GM23338 (cell line): ENCODE results near the gene PPP1CB. TPM values are rescaled to one million over a fixed set of nuclear protein-coding genes. Genes with fewer than 3 reads are reported as not detected.

ENCODE experiments used
- ATAC-seq: fragments of 200-7000 bp; cut with Tn5 transposase; 3 replicates; pipeline ENCODE4 v1.9.1; 2020
- DNase-seq: peaks from one replicate; pipeline ENCODE4 v3.0.0-alpha.2; 2015; ENCODE audit warnings: low spot score
- H2AFZ ChIP-seq: fragments of 200-600 bp; sonication (generic); 2 replicates; pipeline ENCODE4 v1.8.0; 2016; ENCODE audit warnings: antibody characterized with exemption, mild to moderate bottlenecking, moderate library complexity
- H3F3A ChIP-seq: fragments of 200-600 bp; sonication (generic); replicated peaks from 2 replicates; pipeline ENCODE4 v1.8.0; 2017; ENCODE audit warnings: antibody characterized with exemption, mixed run types, low read depth
- H3K27ac ChIP-seq: fragments of 200-600 bp; sonication (generic); 2 replicates; pipeline ENCODE4 v1.6.1; 2016; ENCODE audit warnings: low read depth
- H3K27me3 ChIP-seq: fragments of 200-600 bp; sonication (generic); 2 replicates; pipeline ENCODE4 v1.8.0; 2016; ENCODE audit warnings: mild to moderate bottlenecking, mixed run types, moderate library complexity; ENCODE audit not compliant: insufficient read depth
- H3K36me3 ChIP-seq: fragments of 200-600 bp; sonication (generic); 2 replicates; pipeline ENCODE4 v1.8.0; 2016; ENCODE audit warnings: mild to moderate bottlenecking; ENCODE audit not compliant: insufficient read depth
- H3K4me1 ChIP-seq: fragments of 200-600 bp; sonication (generic); 2 replicates; pipeline ENCODE4 v1.8.0; 2016; ENCODE audit warnings: mild to moderate bottlenecking, moderate library complexity; ENCODE audit not compliant: insufficient read depth
- H3K4me2 ChIP-seq: fragments of 200-600 bp; sonication (generic); 2 replicates; pipeline ENCODE4 v1.7.1; 2017; ENCODE audit warnings: mixed run types
- H3K4me3 ChIP-seq: fragments of 200-600 bp; sonication (generic); 2 replicates; pipeline ENCODE4 v1.6.1; 2016; ENCODE audit warnings: mixed run types
- H3K79me2 ChIP-seq: fragments of 200-600 bp; sonication (generic); replicated peaks from 2 replicates; pipeline ENCODE4 v1.8.0; 2017; ENCODE audit warnings: mild to moderate bottlenecking; ENCODE audit not compliant: insufficient read depth
- H3K9me2 ChIP-seq: fragments of 200-600 bp; sonication (generic); 2 replicates; pipeline ENCODE4 v1.8.0; 2017; ENCODE audit not compliant: insufficient read depth
- H4K20me1 ChIP-seq: fragments of 200-600 bp; sonication (generic); replicated peaks from 2 replicates; pipeline ENCODE4 v1.8.0; 2017; ENCODE audit warnings: mild to moderate bottlenecking; ENCODE audit not compliant: insufficient read depth
- H3K27ac Mint-ChIP-seq: 2 replicates; pipeline ENCODE4 v1.8.0; 2020; ENCODE audit warnings: inconsistent platforms, mild to moderate bottlenecking, moderate library complexity, mixed read lengths
- H3K27me3 Mint-ChIP-seq: 3 replicates; pipeline ENCODE4 v1.8.0; 2022; ENCODE audit warnings: low read depth, mild to moderate bottlenecking, moderate library complexity, mixed read lengths, inconsistent platforms; ENCODE audit not compliant: insufficient read depth, poor library complexity
- H3K36me3 Mint-ChIP-seq: 3 replicates; pipeline ENCODE4 v1.8.0; 2021; ENCODE audit warnings: low read depth, mild to moderate bottlenecking, inconsistent platforms, moderate library complexity, mixed read lengths
- H3K4me1 Mint-ChIP-seq: 3 replicates; pipeline ENCODE4 v1.8.0; 2020; ENCODE audit warnings: mild to moderate bottlenecking, inconsistent platforms, mixed read lengths
- H3K4me3 Mint-ChIP-seq: 3 replicates; pipeline ENCODE4 v1.8.0; 2021; ENCODE audit warnings: moderate library complexity, mild to moderate bottlenecking, inconsistent platforms, mixed read lengths
- H3K9me3 Mint-ChIP-seq: 3 replicates; pipeline ENCODE4 v1.8.0; 2020; ENCODE audit warnings: moderate library complexity, mild to moderate bottlenecking, inconsistent platforms, mixed read lengths
- EZH2 ChIP-seq: fragments of 200-600 bp; sonication (generic); IDR thresholded peaks from one replicate; pipeline ENCODE4 v1.8.0; 2017; ENCODE audit warnings: antibody characterized with exemption, mild to moderate bottlenecking, low read depth; ENCODE audit not compliant: unreplicated experiment
- EZH2phosphoT487 ChIP-seq: fragments of 200-600 bp; sonication (generic); IDR thresholded peaks from one replicate; pipeline ENCODE4 v1.8.1; 2018; ENCODE audit warnings: antibody characterized with exemption; ENCODE audit not compliant: unreplicated experiment
- JUNB ChIP-seq: IDR thresholded peaks from one replicate; pipeline ENCODE4 v1.6.1; 2016; ENCODE audit warnings: antibody characterized with exemption; ENCODE audit not compliant: unreplicated experiment
- NANOG ChIP-seq: IDR thresholded peaks from 2 replicates; pipeline ENCODE4 v1.6.1; 2016; ENCODE audit warnings: antibody characterized with exemption, borderline replicate concordance
- POLR2AphosphoS5 ChIP-seq: IDR thresholded peaks from 2 replicates; pipeline ENCODE4 v1.6.1; 2016; ENCODE audit warnings: antibody characterized with exemption, low read depth
- STAT1 ChIP-seq: IDR thresholded peaks from one replicate; pipeline ENCODE4 v1.6.1; 2016; ENCODE audit warnings: antibody characterized with exemption; ENCODE audit not compliant: unreplicated experiment
- ZNF114 ChIP-seq: fragments of 250-450 bp; sonication (Bioruptor Pico); IDR thresholded peaks from 2 replicates; pipeline ENCODE4 v1.5.0; 2020; ENCODE audit warnings: mild to moderate bottlenecking, moderate library complexity
- ZNF331 ChIP-seq: fragments of 250-450 bp; sonication (Bioruptor Pico); IDR thresholded peaks from 2 replicates; pipeline ENCODE4 v1.5.0; 2020; ENCODE audit warnings: low read depth, mild to moderate bottlenecking, moderate library complexity
- polyA plus RNA-seq: library from polyadenylated mRNA; unstranded; fragments of >200 nt; fragmentation: Nextera tagmentation; extraction: Ambion mirVana; gene quantifications from 2 replicates; pipeline ENCODE4 v1.2.1, GENCODE V29; 2016
- total RNA-seq: library from RNA; depleted of rRNA; stranded (reverse); fragments of >200 nt; shearing (Covaris generic); gene quantifications from 2 replicates; pipeline ENCODE4 v1.2.3, GENCODE V29; 2014
- TF ChIP-seq, protein P1 (sequence below): fragments of 250-450 bp; sonication (Bioruptor Pico); IDR thresholded peaks from 2 replicates; pipeline ENCODE4 v1.5.0; 2020; ENCODE audit warnings: mild to moderate bottlenecking, moderate library complexity
- TF ChIP-seq, protein P2 (sequence below): IDR thresholded peaks from 2 replicates; pipeline ENCODE4 v1.6.1; 2016; ENCODE audit warnings: antibody characterized with exemption

The PPP1CB gene
- total and polyA plus RNA-seq, 2 experiments from 2014 or later = 103 to 118 TPM

DNA sequence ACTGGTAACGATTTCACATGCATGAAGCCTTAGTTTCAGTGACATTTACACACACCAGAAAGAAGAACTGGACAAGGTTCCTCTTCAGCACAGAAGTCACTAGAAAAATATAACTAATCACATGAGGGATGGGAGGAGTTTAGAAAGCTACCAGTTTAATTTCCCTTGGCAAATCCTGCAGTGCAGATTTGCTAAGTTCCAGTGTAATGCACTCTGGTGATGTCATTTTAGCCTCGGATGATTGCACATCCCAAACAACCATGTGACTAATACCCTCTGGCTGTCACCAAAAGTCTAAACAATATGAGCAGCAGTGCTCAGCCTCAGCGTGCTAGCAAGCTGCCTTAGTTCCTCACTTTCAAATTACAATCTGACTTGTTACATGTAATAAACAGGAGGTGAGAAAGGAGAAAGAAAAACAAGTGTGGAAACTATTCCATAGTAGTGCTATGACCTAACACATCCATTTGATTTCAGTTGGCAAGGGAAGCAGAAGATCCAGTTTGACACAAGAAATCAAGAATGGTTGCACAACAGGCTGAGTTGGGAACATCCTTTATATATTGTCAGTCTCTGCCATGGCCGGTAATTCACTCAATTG, 35.3 kb upstream of the PPP1CB start (continued):
- TF ChIP-seq ZNF331 (CRISPR knock-in tag) (no peak), JUNB (no peak), ZNF114 (CRISPR knock-in tag) (no peak), NANOG (no peak)
- TF ChIP-seq, protein P1, sequence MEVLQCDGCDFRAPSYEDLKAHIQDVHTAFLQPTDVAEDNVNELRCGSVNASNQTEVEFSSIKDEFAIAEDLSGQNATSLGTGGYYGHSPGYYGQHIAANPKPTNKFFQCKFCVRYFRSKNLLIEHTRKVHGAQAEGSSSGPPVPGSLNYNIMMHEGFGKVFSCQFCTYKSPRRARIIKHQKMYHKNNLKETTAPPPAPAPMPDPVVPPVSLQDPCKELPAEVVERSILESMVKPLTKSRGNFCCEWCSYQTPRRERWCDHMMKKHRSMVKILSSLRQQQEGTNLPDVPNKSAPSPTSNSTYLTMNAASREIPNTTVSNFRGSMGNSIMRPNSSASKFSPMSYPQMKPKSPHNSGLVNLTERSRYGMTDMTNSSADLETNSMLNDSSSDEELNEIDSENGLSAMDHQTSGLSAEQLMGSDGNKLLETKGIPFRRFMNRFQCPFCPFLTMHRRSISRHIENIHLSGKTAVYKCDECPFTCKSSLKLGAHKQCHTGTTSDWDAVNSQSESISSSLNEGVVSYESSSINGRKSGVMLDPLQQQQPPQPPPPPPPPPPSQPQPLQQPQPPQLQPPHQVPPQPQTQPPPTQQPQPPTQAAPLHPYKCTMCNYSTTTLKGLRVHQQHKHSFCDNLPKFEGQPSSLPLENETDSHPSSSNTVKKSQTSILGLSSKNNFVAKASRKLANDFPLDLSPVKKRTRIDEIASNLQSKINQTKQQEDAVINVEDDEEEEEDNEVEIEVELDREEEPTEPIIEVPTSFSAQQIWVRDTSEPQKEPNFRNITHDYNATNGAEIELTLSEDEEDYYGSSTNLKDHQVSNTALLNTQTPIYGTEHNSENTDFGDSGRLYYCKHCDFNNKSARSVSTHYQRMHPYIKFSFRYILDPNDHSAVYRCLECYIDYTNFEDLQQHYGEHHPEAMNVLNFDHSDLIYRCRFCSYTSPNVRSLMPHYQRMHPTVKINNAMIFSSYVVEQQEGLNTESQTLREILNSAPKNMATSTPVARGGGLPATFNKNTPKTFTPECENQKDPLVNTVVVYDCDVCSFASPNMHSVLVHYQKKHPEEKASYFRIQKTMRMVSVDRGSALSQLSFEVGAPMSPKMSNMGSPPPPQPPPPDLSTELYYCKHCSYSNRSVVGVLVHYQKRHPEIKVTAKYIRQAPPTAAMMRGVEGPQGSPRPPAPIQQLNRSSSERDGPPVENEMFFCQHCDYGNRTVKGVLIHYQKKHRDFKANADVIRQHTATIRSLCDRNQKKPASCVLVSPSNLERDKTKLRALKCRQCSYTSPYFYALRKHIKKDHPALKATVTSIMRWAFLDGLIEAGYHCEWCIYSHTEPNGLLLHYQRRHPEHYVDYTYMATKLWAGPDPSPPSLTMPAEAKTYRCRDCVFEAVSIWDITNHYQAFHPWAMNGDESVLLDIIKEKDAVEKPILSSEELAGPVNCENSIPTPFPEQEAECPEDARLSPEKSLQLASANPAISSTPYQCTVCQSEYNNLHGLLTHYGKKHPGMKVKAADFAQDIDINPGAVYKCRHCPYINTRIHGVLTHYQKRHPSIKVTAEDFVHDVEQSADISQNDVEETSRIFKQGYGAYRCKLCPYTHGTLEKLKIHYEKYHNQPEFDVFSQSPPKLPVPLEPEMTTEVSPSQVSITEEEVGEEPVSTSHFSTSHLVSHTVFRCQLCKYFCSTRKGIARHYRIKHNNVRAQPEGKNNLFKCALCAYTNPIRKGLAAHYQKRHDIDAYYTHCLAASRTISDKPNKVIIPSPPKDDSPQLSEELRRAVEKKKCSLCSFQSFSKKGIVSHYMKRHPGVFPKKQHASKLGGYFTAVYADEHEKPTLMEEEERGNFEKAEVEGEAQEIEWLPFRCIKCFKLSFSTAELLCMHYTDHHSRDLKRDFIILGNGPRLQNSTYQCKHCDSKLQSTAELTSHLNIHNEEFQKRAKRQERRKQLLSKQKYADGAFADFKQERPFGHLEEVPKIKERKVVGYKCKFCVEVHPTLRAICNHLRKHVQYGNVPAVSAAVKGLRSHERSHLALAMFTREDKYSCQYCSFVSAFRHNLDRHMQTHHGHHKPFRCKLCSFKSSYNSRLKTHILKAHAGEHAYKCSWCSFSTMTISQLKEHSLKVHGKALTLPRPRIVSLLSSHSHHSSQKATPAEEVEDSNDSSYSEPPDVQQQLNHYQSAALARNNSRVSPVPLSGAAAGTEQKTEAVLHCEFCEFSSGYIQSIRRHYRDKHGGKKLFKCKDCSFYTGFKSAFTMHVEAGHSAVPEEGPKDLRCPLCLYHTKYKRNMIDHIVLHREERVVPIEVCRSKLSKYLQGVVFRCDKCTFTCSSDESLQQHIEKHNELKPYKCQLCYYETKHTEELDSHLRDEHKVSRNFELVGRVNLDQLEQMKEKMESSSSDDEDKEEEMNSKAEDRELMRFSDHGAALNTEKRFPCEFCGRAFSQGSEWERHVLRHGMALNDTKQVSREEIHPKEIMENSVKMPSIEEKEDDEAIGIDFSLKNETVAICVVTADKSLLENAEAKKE (CRISPR knock-in tag) = no peak

DNA sequence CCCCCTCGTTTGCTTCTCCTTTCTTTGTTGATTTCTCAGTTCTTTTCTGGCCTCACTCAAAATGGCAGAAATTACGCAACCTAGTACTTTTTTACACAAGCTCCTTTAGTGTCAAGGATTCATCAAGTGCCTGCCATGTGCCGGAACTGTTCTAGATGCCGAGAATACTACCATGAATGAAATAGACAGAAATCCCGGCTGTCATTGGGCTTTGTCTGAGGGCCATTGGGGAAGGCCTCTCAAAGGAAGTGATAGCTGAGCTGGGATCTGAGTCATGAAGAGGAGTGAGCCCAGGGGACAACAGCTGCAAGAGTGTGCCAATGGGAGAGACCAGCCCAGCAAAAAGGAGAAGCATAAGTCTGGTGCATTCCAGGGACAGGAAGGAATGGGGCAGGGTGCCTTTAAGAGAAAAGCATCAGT, 34.3 kb upstream of the PPP1CB start:
- H3K27ac ChIP-seq = no peak overlapping the region
- peaks cover 1% of the 10 kb centered on the region for H3K27me3 Mint-ChIP-seq
- H3K4me1 Mint-ChIP-seq = no peaks in the 10 kb centered on the region
- H3K4me1 ChIP-seq = no peaks in the 10 kb centered on the region
- H3K27ac Mint-ChIP-seq = no peak overlapping the region
- no peaks in the 10 kb centered on the region for H3K27me3 ChIP-seq
- H3K36me3 ChIP-seq = no peaks in the 10 kb centered on the region
- no peaks in the 10 kb centered on the region for H3F3A ChIP-seq
- no peaks in the 10 kb centered on the region for H3K36me3 Mint-ChIP-seq
- no peaks in the 10 kb centered on the region for H3K79me2 ChIP-seq
- ATAC-seq (no peak), DNase-seq (peak; percentile 25)
- H3K4me3 Mint-ChIP-seq = no peak overlapping the region
- H3K9me2 ChIP-seq = no peaks in the 10 kb centered on the region
- H4K20me1 ChIP-seq = no peaks in the 10 kb centered on the region
- H3K4me2 ChIP-seq = no peak overlapping the region
- H3K4me3 ChIP-seq = no peak overlapping the region
- H2AFZ ChIP-seq = peak overlapping the region; percentile 64; the same call in 1 of the 2 replicates
- no peaks in the 10 kb centered on the region; the same call in 1 of the 3 replicates for H3K9me3 Mint-ChIP-seq
- TF ChIP-seq, protein P2, sequence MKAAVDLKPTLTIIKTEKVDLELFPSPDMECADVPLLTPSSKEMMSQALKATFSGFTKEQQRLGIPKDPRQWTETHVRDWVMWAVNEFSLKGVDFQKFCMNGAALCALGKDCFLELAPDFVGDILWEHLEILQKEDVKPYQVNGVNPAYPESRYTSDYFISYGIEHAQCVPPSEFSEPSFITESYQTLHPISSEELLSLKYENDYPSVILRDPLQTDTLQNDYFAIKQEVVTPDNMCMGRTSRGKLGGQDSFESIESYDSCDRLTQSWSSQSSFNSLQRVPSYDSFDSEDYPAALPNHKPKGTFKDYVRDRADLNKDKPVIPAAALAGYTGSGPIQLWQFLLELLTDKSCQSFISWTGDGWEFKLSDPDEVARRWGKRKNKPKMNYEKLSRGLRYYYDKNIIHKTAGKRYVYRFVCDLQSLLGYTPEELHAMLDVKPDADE = no peak
- TF ChIP-seq STAT1 (no peak), POLR2AphosphoS5 (no peak), JUNB (no peak), EZH2phosphoT487 (no peak), EZH2 (no peak), NANOG (no peak)
